C4-2B (cell line): ENCODE measurements around the gene CADPS2.

Source experiments
- H3K27ac ChIP-seq: fragments of 450-650 bp; 2 replicates; pipeline ENCODE4 v1.5.1; 2017
- CTCF ChIP-seq: fragments of 450-650 bp; conservative IDR thresholded peaks from 2 replicates; pipeline ENCODE4 v1.5.1; 2017; ENCODE audit warnings: mild to moderate bottlenecking
- ZFX ChIP-seq: fragments of 450-650 bp; IDR thresholded peaks from 2 replicates; pipeline ENCODE4 v1.6.1; 2017

CADPS2 gene

DNA sequence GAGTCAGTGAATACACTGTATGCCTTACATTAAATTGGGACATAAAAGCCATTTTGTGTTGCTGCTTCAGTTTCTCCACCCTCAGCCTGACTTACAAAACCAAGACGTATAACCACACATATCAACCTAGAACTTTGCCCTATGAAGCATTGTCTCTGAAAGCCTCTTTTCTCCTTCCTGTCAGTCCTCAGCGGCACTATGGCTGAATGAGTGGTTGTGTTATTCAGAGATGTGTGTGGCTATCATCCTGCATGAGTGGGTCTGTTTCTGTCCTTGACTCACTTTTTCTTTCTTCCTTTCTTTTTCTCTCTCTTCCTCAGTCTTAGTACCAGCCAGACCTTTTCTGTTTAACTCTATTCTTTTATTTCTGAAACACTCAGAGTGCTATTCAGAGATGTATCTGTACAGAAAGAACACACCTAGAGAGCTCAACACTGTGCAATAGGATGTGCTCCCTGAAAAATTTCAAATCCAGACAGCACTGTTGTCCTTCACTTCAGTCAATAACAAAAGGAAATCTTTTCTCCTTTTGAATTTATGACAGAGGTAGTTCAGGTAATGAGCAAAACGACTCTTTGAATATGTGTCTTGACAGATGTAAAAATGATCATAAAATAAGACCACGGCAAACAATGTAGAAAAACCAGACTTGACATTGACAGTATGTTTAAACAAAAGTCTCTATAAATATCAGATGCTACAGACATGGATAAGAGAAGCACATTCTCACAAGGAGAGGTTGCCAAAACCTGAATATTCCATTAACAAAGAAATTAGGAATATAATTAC lies 418.4 kb downstream of the CADPS2 start:
- no peak overlapping the region for H3K27ac ChIP-seq
- TF ChIP-seq ZFX = no peak
- no peak for TF ChIP-seq CTCF

GRCh38 chr7:122465296-122465695 lies 421.0 kb downstream of the CADPS2 start:
- no peak overlapping the region for H3K27ac ChIP-seq
- TF ChIP-seq ZFX = no peak
- no peak for TF ChIP-seq CTCF

GRCh38 chr7:122463631-122464030 lies 422.6 kb downstream of the CADPS2 start:
- TF ChIP-seq CTCF = no peak
- TF ChIP-seq ZFX = no peak
- H3K27ac ChIP-seq = no peak overlapping the region

DNA sequence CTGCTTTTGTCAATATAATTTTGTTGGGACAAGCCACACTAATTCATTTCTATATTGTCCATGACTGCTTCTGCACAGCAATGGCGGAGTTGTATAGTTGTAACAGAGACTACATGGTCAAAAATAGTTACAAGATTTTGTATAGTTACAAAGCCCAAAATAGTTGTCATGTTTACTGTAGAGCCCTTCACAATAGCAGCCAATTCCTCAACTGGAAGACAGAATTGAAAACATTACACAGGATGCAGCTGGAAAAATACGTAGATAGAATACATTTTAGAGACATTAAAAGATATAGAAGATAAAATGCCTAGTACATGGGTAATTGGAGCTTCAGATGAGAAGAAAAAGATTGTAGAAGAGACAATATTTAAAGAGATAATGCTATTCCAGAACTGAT lies 425.3 kb downstream of the CADPS2 start:
- TF ChIP-seq CTCF = no peak
- no peak for TF ChIP-seq ZFX
- no peak overlapping the region for H3K27ac ChIP-seq

DNA sequence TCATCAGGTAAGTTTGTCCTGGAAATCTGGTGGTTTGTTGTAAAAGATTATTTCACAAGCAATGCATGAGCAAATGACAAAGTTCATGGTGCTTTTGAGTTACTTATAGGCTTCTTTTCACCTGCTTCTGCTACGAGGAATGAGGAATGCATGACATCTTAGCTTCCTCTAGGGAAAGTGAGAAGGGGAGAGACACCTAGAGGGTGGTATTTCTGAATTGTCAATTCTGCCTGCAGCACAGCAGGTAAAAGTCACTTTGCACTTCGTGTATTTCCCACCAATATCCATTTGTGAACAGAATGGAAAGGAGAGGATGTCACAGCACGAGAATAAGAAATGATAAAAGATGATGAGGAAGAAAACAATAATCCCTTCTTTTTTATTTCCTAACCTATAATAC lies 428.3 kb downstream of the CADPS2 start:
- no peak for TF ChIP-seq CTCF
- TF ChIP-seq ZFX = no peak
- H3K27ac ChIP-seq = no peak overlapping the region

- no peak overlapping the region for H3K27ac ChIP-seq
- TF ChIP-seq CTCF = no peak
- no peak for TF ChIP-seq ZFX
Observed at GRCh38 chr7:122457325-122457724, 428.9 kb downstream of the CADPS2 start.

GRCh38 chr7:122454776-122455507 lies 431.3 kb downstream of the CADPS2 start:
- no peak overlapping the region for H3K27ac ChIP-seq
- no peak for TF ChIP-seq CTCF
- no peak for TF ChIP-seq ZFX
